HCT116 (cell line): Measurements from ENCODE around the gene GRAMD2A. TPM values are rescaled to one million over a fixed set of nuclear protein-coding genes. Genes with fewer than 3 reads are reported as not detected.
A peak's percentile ranks its signal among the peaks of the same experiment; 100 is the strongest.

ENCODE experiments used
- ATAC-seq: fragments of 200-7000 bp; cut with Tn5 transposase; 2 replicates; pipeline ENCODE4 v1.9.1; 2020; ENCODE audit warnings: mild to moderate bottlenecking, moderate library complexity
- BruUV-seq: library from RNA; stranded (reverse); fragments of 400-500 nt; replicated peaks from 2 replicates; lab custom pipeline; 2021; lab: Mats Ljungman, UMichigan
- CTCF ChIA-PET: fragments of 300-600 bp; sonication (Branson Sonifier 250); formaldehyde crosslinking; loops from one replicate; lab custom pipeline; 2021; ENCODE audit warnings: antibody characterized with exemption; lab: Charles Lee
- POLR2A ChIA-PET: fragments of 300-600, 350-600 bp; sonication (Branson Sonifier 250); formaldehyde crosslinking; loops from one replicate; lab custom pipeline; 2021; ENCODE audit warnings: antibody characterized with exemption; lab: Charles Lee
- RAD21 ChIA-PET, 2 experiments: fragments of 300-600 bp; sonication (Branson Sonifier 250); formaldehyde crosslinking; loops; one replicate each; lab custom pipeline; 2023; ENCODE audit warnings: low total read pairs in 2 of 2; ENCODE audit not compliant: uncharacterized antibody in 2 of 2, unreplicated experiment in 2 of 2, low non-redundant PET in 1 of 2; lab: Charles Lee
- DNase-seq: peaks from one replicate; pipeline ENCODE4 v3.0.0-alpha.2; 2010; ENCODE audit warnings: low read depth, low spot score
- H2AFZ ChIP-seq: fragments of 200-600 bp; shearing (Covaris generic), sonication (generic); 2 replicates; pipeline ENCODE4 v1.6.1; 2017; ENCODE audit warnings: low read depth, mixed run types, mixed read lengths, antibody characterized with exemption, low read length; ENCODE audit not compliant: poor library complexity, severe bottlenecking
- H3K27ac ChIP-seq: 2 replicates; pipeline ENCODE4 v1.5.1; 2012; ENCODE audit warnings: low read depth, low read length
- H3K27me3 ChIP-seq: fragments of 200-600 bp; sonication (generic); 2 replicates; pipeline ENCODE4 v1.6.1; 2016; ENCODE audit warnings: mixed run types, low read length, mixed read lengths; ENCODE audit not compliant: insufficient read depth
- H3K36me3 ChIP-seq, 2 experiments: fragments of 200-500 bp in 1 of 2; fragments of 200-600 bp in 1 of 2; sonication (Bioruptor generic) in 1 of 2; sonication (generic) in 1 of 2; 2 replicates each; pipeline versions ENCODE4 v1.5.1 to v1.6.1; 2014 to 2016; ENCODE audit warnings: low read length in 2 of 2, inconsistent platforms in 1 of 2, mixed read lengths in 1 of 2, mixed run types in 1 of 2; ENCODE audit not compliant: insufficient read depth in 2 of 2, control insufficient read depth in 1 of 2
- H3K4me1 ChIP-seq, 2 experiments: fragments of 200-600 bp in 1 of 2; sonication (generic) in 1 of 2; 2 replicates each; pipeline versions ENCODE4 v1.5.1 to v1.6.1; 2012 to 2017; ENCODE audit warnings: low read length in 2 of 2, inconsistent platforms in 1 of 2, mild to moderate bottlenecking in 1 of 2, mixed read lengths in 1 of 2, mixed run types in 1 of 2, moderate library complexity in 1 of 2; ENCODE audit not compliant: insufficient read depth in 2 of 2, control insufficient read depth in 1 of 2
- H3K4me2 ChIP-seq: fragments of 200-600 bp; sonication (generic); 2 replicates; pipeline ENCODE4 v1.6.1; 2017; ENCODE audit warnings: mixed run types, low read length, mixed read lengths
- H3K4me3 ChIP-seq, 2 experiments: fragments of 200-600 bp in 1 of 2; sonication (generic) in 1 of 2; replicated peaks in 1 of 2; 2 replicates each; pipeline ENCODE4 v1.5.1; 2011 to 2016; ENCODE audit warnings: low read length in 2 of 2, control low read depth in 1 of 2, low read depth in 1 of 2, mild to moderate bottlenecking in 1 of 2, mixed read lengths in 1 of 2, mixed run types in 1 of 2
- H3K79me2 ChIP-seq: fragments of 200-600 bp; sonication (generic); 2 replicates; pipeline ENCODE4 v1.6.1; 2017; ENCODE audit warnings: mild to moderate bottlenecking, mixed run types, low read length, moderate library complexity, mixed read lengths; ENCODE audit not compliant: insufficient read depth
- H3K9ac ChIP-seq: fragments of 200-600 bp; sonication (generic); 2 replicates; pipeline ENCODE4 v1.6.1; 2016; ENCODE audit warnings: low read length, mixed read lengths
- H3K9me2 ChIP-seq: fragments of 200-600 bp; sonication (generic), shearing (Covaris generic); 2 replicates; pipeline ENCODE4 v1.6.1; 2017; ENCODE audit warnings: mixed run types, mild to moderate bottlenecking, moderate library complexity; ENCODE audit not compliant: insufficient read depth
- H3K9me3 ChIP-seq, 2 experiments: fragments of 200-500 bp in 1 of 2; fragments of 200-600 bp in 1 of 2; sonication (Bioruptor generic) in 1 of 2; sonication (generic) in 1 of 2; 2 replicates each; pipeline ENCODE4 v1.6.1; 2014 to 2017; ENCODE audit warnings: low read length in 2 of 2, mixed read lengths in 2 of 2, inconsistent platforms in 1 of 2, low read depth in 1 of 2, mild to moderate bottlenecking in 1 of 2, mixed run types in 1 of 2, moderate library complexity in 1 of 2; ENCODE audit not compliant: control insufficient read depth in 1 of 2, insufficient read depth in 1 of 2
- H4K20me1 ChIP-seq: fragments of 200-600 bp; sonication (generic), shearing (Covaris generic); 2 replicates; pipeline ENCODE4 v1.6.1; 2017; ENCODE audit warnings: mixed run types, mild to moderate bottlenecking, moderate library complexity; ENCODE audit not compliant: insufficient read depth
- CBX3 ChIP-seq: IDR thresholded peaks from 2 replicates; pipeline ENCODE4 v1.6.1; 2012; ENCODE audit warnings: low read depth
- CEBPB ChIP-seq: IDR thresholded peaks from 2 replicates; pipeline ENCODE4 v1.6.1; 2012; ENCODE audit warnings: low read depth
- EGR1 ChIP-seq: IDR thresholded peaks from 2 replicates; pipeline ENCODE4 v1.6.1; 2012; ENCODE audit warnings: low read depth
- ELF1 ChIP-seq: IDR thresholded peaks from 2 replicates; pipeline ENCODE4 v1.6.1; 2012; ENCODE audit warnings: low read depth, borderline replicate concordance
- EZH2phosphoT487 ChIP-seq: fragments of 200-600 bp; IDR thresholded peaks from 2 replicates; pipeline ENCODE4 v1.6.1; 2018; ENCODE audit warnings: antibody characterized with exemption, borderline replicate concordance
- FOSL1 ChIP-seq: IDR thresholded peaks from 2 replicates; pipeline ENCODE4 v1.6.1; 2012; ENCODE audit warnings: low read depth
- POLR2A ChIP-seq: IDR thresholded peaks from 2 replicates; pipeline ENCODE4 v1.7.0; 2011; ENCODE audit warnings: borderline replicate concordance; ENCODE audit not compliant: insufficient read depth, insufficient read length; ENCODE audit errors: extremely low read depth
- POLR2AphosphoS5 ChIP-seq: IDR thresholded peaks from 2 replicates; pipeline ENCODE4 v1.6.1; 2011; ENCODE audit warnings: mild to moderate bottlenecking, low read depth, low read length, moderate library complexity
- SP1 ChIP-seq: IDR thresholded peaks from 2 replicates; pipeline ENCODE4 v1.6.1; 2012; ENCODE audit warnings: low read depth
- SRF ChIP-seq: IDR thresholded peaks from 2 replicates; pipeline ENCODE4 v1.6.1; 2012; ENCODE audit warnings: low read depth
- TCF7L2 ChIP-seq: IDR thresholded peaks from 2 replicates; pipeline ENCODE4 v1.7.0; 2011; ENCODE audit warnings: borderline replicate concordance, inconsistent platforms; ENCODE audit not compliant: insufficient read depth, insufficient read length; ENCODE audit errors: extremely low read depth
- YY1 ChIP-seq: IDR thresholded peaks from 2 replicates; pipeline ENCODE4 v1.6.1; 2011; ENCODE audit warnings: low read length, low read depth, moderate library complexity, mild to moderate bottlenecking; ENCODE audit not compliant: insufficient replicate concordance; ENCODE audit errors: extremely low read depth
- ZFX ChIP-seq: fragments of 450-650 bp; IDR thresholded peaks from 2 replicates; pipeline ENCODE4 v1.6.1; 2017
- ZNF274 ChIP-seq: fragments of 200-500 bp; sonication (Bioruptor generic); IDR thresholded peaks from 2 replicates; pipeline ENCODE4 v1.6.1; 2014; ENCODE audit warnings: mild to moderate bottlenecking, low read depth, low read length, inconsistent platforms
- intact Hi-C: fragments of 100-400 bp; cut with micrococcal nuclease; formaldehyde crosslinking; loops from 2 replicates; pipeline ENCODE4 v1.10.0; 2022
- total RNA-seq: library from RNA; stranded (reverse); gene quantifications from one replicate; pipeline ENCODE4 v1.2.1, GENCODE V29; 2021; ENCODE audit not compliant: unreplicated experiment
- TF ChIP-seq, protein P1 (sequence below): IDR thresholded peaks from 2 replicates; pipeline ENCODE4 v1.6.1; 2011; ENCODE audit warnings: mild to moderate bottlenecking, low read length, moderate library complexity; ENCODE audit not compliant: insufficient replicate concordance; ENCODE audit errors: extremely low read depth

The GRAMD2A gene
- total RNA-seq, 1 experiment from 2014 or later = 8.0 TPM

DNA sequence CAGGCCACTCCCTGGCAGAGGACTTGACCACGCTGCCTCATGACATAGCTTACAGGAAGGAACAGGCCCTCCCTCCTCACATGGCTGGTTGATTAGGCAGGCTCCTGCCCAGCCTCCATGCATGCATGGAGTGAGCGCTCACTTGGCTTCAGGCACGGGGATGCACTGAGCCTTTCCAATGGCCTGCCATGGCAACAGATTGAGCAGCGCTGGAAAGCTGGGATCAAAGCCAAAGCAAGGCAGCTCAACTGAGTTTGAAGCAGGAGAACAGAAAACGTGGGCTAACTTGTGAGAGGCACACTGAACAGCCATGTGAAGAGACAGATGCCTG lies 5.9 kb upstream of the GRAMD2A start:
- Histone ChIP-seq H3K4me1 (peaks cover 0 to 11% of the 10 kb centered on the region in 2 experiments; a peak in 2 of 4 replicates), H3K4me3 (no peak overlapping the region), H2AFZ (no peak overlapping the region), H3K4me2 (no peak overlapping the region), H3K9me2 (no peaks in the 10 kb centered on the region), H3K9me3 (no peaks in the 10 kb centered on the region), H3K27me3 (no peaks in the 10 kb centered on the region), H3K9ac (no peak overlapping the region), H3K27ac (peak overlapping the region; percentile 33), H3K79me2 (peaks cover 62% of the 10 kb centered on the region), H3K36me3 (peaks cover 79 to 91% of the 10 kb centered on the region in 2 experiments), H4K20me1 (peaks cover 37% of the 10 kb centered on the region; the same call in 1 of the 2 replicates)
- ChIA-PET POLR2A (interaction anchor here (0.5 to 1.2 kb wide), 2 partner anchors 24 to 28 kb away, joined by 3 to 4 read pairs; partner anchors contain the start of gene PKM), CTCF (no interaction called here), RAD21 (no interaction called here)
- intact Hi-C loops = no loop called here
- ATAC-seq (no peak), DNase-seq (no peak)
- no TSS peak for BruUV-seq
- TF ChIP-seq SP1 (no peak), ZNF274 (no peak), YY1 (no peak), EGR1 (no peak), CBX3 (no peak), EZH2phosphoT487 (no peak), FOSL1 (no peak), ELF1 (no peak), ZFX (no peak), SRF (no peak), CEBPB (no peak), POLR2A (no peak), TCF7L2 (no peak), POLR2AphosphoS5 (no peak; the same call in 1 of the 2 replicates)
- TF ChIP-seq, protein P1, sequence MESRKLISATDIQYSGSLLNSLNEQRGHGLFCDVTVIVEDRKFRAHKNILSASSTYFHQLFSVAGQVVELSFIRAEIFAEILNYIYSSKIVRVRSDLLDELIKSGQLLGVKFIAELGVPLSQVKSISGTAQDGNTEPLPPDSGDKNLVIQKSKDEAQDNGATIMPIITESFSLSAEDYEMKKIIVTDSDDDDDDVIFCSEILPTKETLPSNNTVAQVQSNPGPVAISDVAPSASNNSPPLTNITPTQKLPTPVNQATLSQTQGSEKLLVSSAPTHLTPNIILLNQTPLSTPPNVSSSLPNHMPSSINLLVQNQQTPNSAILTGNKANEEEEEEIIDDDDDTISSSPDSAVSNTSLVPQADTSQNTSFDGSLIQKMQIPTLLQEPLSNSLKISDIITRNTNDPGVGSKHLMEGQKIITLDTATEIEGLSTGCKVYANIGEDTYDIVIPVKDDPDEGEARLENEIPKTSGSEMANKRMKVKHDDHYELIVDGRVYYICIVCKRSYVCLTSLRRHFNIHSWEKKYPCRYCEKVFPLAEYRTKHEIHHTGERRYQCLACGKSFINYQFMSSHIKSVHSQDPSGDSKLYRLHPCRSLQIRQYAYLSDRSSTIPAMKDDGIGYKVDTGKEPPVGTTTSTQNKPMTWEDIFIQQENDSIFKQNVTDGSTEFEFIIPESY = no peak
